Mucosa of descending colon (tissue), 3 donors: ENCODE data around the gene ALG9. TPM values are rescaled to one million over a fixed set of nuclear protein-coding genes. Genes with fewer than 3 reads are reported as not detected.

ENCODE experiments used
- ATAC-seq: fragments of 200-7000 bp; cut with Tn5 transposase; one replicate; pipeline ENCODE4 v1.9.1; 2020; ENCODE audit warnings: mild to moderate bottlenecking, moderate library complexity
- DNase-seq, 3 donors: peaks; one replicate each; pipeline ENCODE4 v3.0.0-alpha.2; 2020
- H3K36me3 ChIP-seq: fragments of 200-600 bp; one replicate; pipeline ENCODE4 v1.8.0; 2021; ENCODE audit warnings: low read depth, mild to moderate bottlenecking
- H3K4me1 ChIP-seq: fragments of 200-600 bp; one replicate; pipeline ENCODE4 v1.8.0; 2021; ENCODE audit warnings: low read depth, mild to moderate bottlenecking
- H3K4me3 ChIP-seq: fragments of 200-600 bp; one replicate; pipeline ENCODE4 v1.8.0; 2021; ENCODE audit warnings: mild to moderate bottlenecking
- H3K9me3 ChIP-seq: fragments of 200-600 bp; one replicate; pipeline ENCODE4 v1.8.0; 2021; ENCODE audit warnings: mild to moderate bottlenecking
- CTCF ChIP-seq: fragments of 200-600 bp; IDR thresholded peaks from one replicate; pipeline ENCODE4 v1.8.0; 2022; ENCODE audit warnings: antibody characterized with exemption, mild to moderate bottlenecking
- intact Hi-C, 2 donors: fragments of 100-400 bp; cut with DNase I in 1 of 2; cut with micrococcal nuclease in 1 of 2; formaldehyde crosslinking; loops; one replicate each; pipeline versions ENCODE4 v1.11.0 to v1.11.1; 2022; cut with DNase I, micrococcal nuclease
- total RNA-seq, 3 donors: library from RNA; stranded (reverse); fragmentation: NEBNext Ultra II Directional in 2 of 3; extraction: Animal tissue kit (Norgen Biotek cat#: 25700) in 2 of 3; gene quantifications; one replicate each; pipeline versions ENCODE4 v1.2.1 to v1.2.4, GENCODE V29; 2021 to 2023
- donor health status: DM: no; HTN: no; CAD: no; lungs with moderate emphysema.
- donor health status: DM: no; HTN: no; CAD: no.
- donor health status: DM: no; HTN: yes; CAD: no.

The ALG9 gene
- total RNA-seq, 3 donors from 2014 or later = 16.7 to 29.3 (median 21.1) TPM

- intact Hi-C loops = loop anchor here in 1 of 2 donors (10.0 kb wide), 2 partner anchors 53 to 253 kb away; no protein-coding TSS in a partner anchor
- Histone ChIP-seq H3K4me3 (no peak overlapping the region), H3K4me1 (no peaks in the 10 kb centered on the region), H3K9me3 (no peaks in the 10 kb centered on the region), H3K36me3 (no peaks in the 10 kb centered on the region)
- DNase-seq (no peak), ATAC-seq (no peak)
- no peak for TF ChIP-seq CTCF
Observed at GRCh38 chr11:111837366-111837891, 34.0 kb downstream of the ALG9 start.

DNA sequence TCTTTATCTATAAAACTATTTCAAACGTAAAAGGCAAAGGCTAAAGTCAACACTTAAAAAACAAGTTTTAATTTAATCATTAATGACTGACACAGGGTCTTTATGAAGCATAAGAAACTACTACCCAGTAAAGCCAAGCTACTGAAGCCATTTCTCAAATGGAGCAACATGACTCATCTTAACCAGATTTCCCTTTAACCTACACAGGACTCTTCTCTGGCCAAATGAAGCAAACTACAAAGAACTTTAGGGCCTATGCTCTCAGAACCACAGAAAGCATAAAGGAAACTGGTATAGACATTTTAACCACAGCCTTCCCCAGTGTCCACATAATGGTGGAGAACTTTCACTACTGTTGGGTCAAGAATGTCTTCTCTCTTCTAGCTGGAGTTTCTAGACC, 34.7 kb downstream of the ALG9 start:
- no peak for DNase-seq

GRCh38 chr11:111836162-111836561, 35.2 kb downstream of the ALG9 start:
- intact Hi-C loops = loop anchor here in 1 of 2 donors (10.0 kb wide), 2 partner anchors 51 to 251 kb away; no protein-coding TSS in a partner anchor
- TF ChIP-seq CTCF = no peak
- no peak for DNase-seq
- H3K4me3 ChIP-seq = no peak overlapping the region
- no peaks in the 10 kb centered on the region for H3K9me3 ChIP-seq
- no peaks in the 10 kb centered on the region for H3K4me1 ChIP-seq
- no peaks in the 10 kb centered on the region for H3K36me3 ChIP-seq
- no peak for ATAC-seq

More for the DNA sequence above, 34.7 kb downstream of the ALG9 start:
- intact Hi-C loops = loop anchor here in 1 of 2 donors (10.0 kb wide), 2 partner anchors 52 to 252 kb away; no protein-coding TSS in a partner anchor
- ATAC-seq = no peak
- H3K4me3 ChIP-seq = no peak overlapping the region
- no peaks in the 10 kb centered on the region for H3K36me3 ChIP-seq
- H3K4me1 ChIP-seq = no peaks in the 10 kb centered on the region
- no peak for TF ChIP-seq CTCF
- no peaks in the 10 kb centered on the region for H3K9me3 ChIP-seq

DNA sequence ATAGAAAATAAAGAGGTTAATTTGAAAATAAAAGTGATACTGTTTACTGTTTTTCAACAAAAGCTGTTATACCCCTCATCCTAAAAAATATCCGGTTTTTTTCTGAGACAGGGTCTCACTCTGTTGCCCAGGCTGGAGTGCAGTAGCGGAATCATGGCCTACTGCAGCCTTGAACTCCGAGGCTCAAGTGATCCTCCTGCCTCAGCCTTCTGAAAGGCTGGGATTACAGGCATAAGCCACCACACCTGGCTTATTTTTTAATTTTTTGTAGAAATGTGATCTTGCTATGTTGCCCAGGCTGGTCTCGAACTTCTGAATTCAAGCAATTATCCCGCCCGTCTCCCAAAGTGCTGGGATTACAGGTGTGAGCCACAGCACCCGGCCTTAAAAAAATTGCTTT, 35.7 kb downstream of the ALG9 start:
- H3K4me3 ChIP-seq = no peak overlapping the region
- no peak for DNase-seq
- no peaks in the 10 kb centered on the region for H3K4me1 ChIP-seq
- H3K36me3 ChIP-seq = no peaks in the 10 kb centered on the region
- intact Hi-C loops = loop anchor here in 1 of 2 donors (10.0 kb wide), 2 partner anchors 51 to 251 kb away; no protein-coding TSS in a partner anchor
- no peak for ATAC-seq
- TF ChIP-seq CTCF = no peak
- H3K9me3 ChIP-seq = no peaks in the 10 kb centered on the region

- TF ChIP-seq CTCF = no peak
- intact Hi-C loops = loop anchor here in 1 of 2 donors (10.0 kb wide), 2 partner anchors 50 to 250 kb away; no protein-coding TSS in a partner anchor
- ATAC-seq (peak; percentile 58), DNase-seq (no peak)
- no peaks in the 10 kb centered on the region for H3K36me3 ChIP-seq
- H3K4me3 ChIP-seq = no peak overlapping the region
- no peaks in the 10 kb centered on the region for H3K4me1 ChIP-seq
- H3K9me3 ChIP-seq = no peaks in the 10 kb centered on the region
Observed at GRCh38 chr11:111834432-111835163, 36.8 kb downstream of the ALG9 start.
